IPS-20b (cell line): ENCODE measurements around the gene TELO2.

Source experiments
- H3K27ac ChIP-seq: one replicate; pipeline ENCODE4 v1.5.1; 2013; ENCODE audit warnings: low read length
- H3K27me3 ChIP-seq: 2 replicates; pipeline ENCODE4 v1.6.1; 2013; ENCODE audit warnings: mild to moderate bottlenecking, low read length, inconsistent platforms; ENCODE audit not compliant: insufficient read depth
- H3K36me3 ChIP-seq: 2 replicates; pipeline ENCODE4 v1.6.1; 2013; ENCODE audit warnings: low read depth, mild to moderate bottlenecking, inconsistent platforms, low read length, moderate library complexity; ENCODE audit not compliant: insufficient read depth
- H3K4me1 ChIP-seq: 2 replicates; pipeline ENCODE4 v1.6.1; 2013; ENCODE audit warnings: mild to moderate bottlenecking, control low read depth, inconsistent platforms, low read length, moderate library complexity; ENCODE audit not compliant: insufficient read depth
- H3K4me3 ChIP-seq: 2 replicates; pipeline ENCODE4 v1.5.1; 2013; ENCODE audit warnings: mild to moderate bottlenecking, low read length, inconsistent platforms
- H3K9ac ChIP-seq: 2 replicates; pipeline ENCODE4 v1.6.1; 2013; ENCODE audit warnings: low read depth, mild to moderate bottlenecking, inconsistent platforms, low read length, moderate library complexity
- H3K9me3 ChIP-seq: 2 replicates; pipeline ENCODE4 v1.6.1; 2013; ENCODE audit warnings: mild to moderate bottlenecking, low read depth, low read length, inconsistent platforms; ENCODE audit not compliant: insufficient read depth

TELO2 gene

GRCh38 chr16:1551166-1551565, 58.0 kb downstream of the TELO2 start:
- Histone ChIP-seq H3K27me3 (no peaks in the 10 kb centered on the region), H3K9ac (no peak overlapping the region), H3K9me3 (no peaks in the 10 kb centered on the region), H3K4me1 (no peaks in the 10 kb centered on the region), H3K36me3 (no peaks in the 10 kb centered on the region), H3K27ac (no peak overlapping the region), H3K4me3 (no peak overlapping the region)

- no peak overlapping the region for H3K9ac ChIP-seq
- H3K36me3 ChIP-seq = peaks cover under 1% of the 10 kb centered on the region; the same call in 1 of the 2 replicates
- no peaks in the 10 kb centered on the region for H3K9me3 ChIP-seq
- H3K27me3 ChIP-seq = no peaks in the 10 kb centered on the region
- no peak overlapping the region for H3K27ac ChIP-seq
- no peak overlapping the region for H3K4me3 ChIP-seq
- H3K4me1 ChIP-seq = no peaks in the 10 kb centered on the region
Observed at GRCh38 chr16:1552129-1552528, 59.0 kb downstream of the TELO2 start.

GRCh38 chr16:1553946-1554825, 61.0 kb downstream of the TELO2 start:
- no peaks in the 10 kb centered on the region for H3K27me3 ChIP-seq
- H3K36me3 ChIP-seq = peaks cover 10% of the 10 kb centered on the region
- H3K27ac ChIP-seq = no peak overlapping the region
- no peak overlapping the region for H3K9ac ChIP-seq
- H3K4me1 ChIP-seq = no peaks in the 10 kb centered on the region
- no peaks in the 10 kb centered on the region for H3K9me3 ChIP-seq
- H3K4me3 ChIP-seq = no peak overlapping the region

GRCh38 chr16:1554826-1555445, 61.8 kb downstream of the TELO2 start:
- Histone ChIP-seq H3K27ac (no peak overlapping the region), H3K27me3 (no peaks in the 10 kb centered on the region), H3K9ac (no peak overlapping the region), H3K9me3 (no peaks in the 10 kb centered on the region), H3K4me3 (no peak overlapping the region), H3K36me3 (peaks cover 16% of the 10 kb centered on the region), H3K4me1 (no peaks in the 10 kb centered on the region)

DNA sequence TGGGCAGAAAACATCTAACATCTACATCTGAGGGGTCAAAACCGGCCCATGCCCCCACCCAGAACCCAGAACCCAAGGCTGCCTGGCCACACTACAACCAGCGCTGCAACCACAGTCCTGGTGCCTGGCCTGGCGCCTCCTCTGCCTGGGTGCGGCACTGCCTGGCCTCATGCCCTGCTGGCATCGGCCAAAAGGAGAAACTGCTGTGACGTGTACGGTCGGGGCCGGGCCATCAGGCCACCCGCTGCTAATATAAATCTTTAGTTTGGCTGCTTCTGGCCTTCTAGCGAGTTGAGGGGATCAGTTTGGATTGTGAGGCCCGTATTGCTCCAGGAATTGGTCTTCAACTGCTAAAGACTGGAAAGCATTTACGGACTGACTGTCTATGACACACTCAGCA, 63.1 kb downstream of the TELO2 start:
- H3K4me1 ChIP-seq = no peaks in the 10 kb centered on the region
- H3K36me3 ChIP-seq = peaks cover 30% of the 10 kb centered on the region
- H3K9ac ChIP-seq = no peak overlapping the region

GRCh38 chr16:1557074-1557473, 63.9 kb downstream of the TELO2 start:
- no peak overlapping the region for H3K27ac ChIP-seq
- H3K4me3 ChIP-seq = no peak overlapping the region
- no peaks in the 10 kb centered on the region for H3K9me3 ChIP-seq
- H3K9ac ChIP-seq = no peak overlapping the region
- H3K27me3 ChIP-seq = no peaks in the 10 kb centered on the region
- peaks cover 38% of the 10 kb centered on the region for H3K36me3 ChIP-seq
- H3K4me1 ChIP-seq = no peaks in the 10 kb centered on the region

More for the DNA sequence above, 63.1 kb downstream of the TELO2 start:
- no peaks in the 10 kb centered on the region for H3K27me3 ChIP-seq
- H3K4me3 ChIP-seq = no peak overlapping the region
- H3K27ac ChIP-seq = no peak overlapping the region
- H3K9me3 ChIP-seq = no peaks in the 10 kb centered on the region

- Histone ChIP-seq H3K36me3 (peaks cover 38% of the 10 kb centered on the region), H3K9ac (no peak overlapping the region)
Observed at GRCh38 chr16:1557576-1557975, 64.4 kb downstream of the TELO2 start.

DNA sequence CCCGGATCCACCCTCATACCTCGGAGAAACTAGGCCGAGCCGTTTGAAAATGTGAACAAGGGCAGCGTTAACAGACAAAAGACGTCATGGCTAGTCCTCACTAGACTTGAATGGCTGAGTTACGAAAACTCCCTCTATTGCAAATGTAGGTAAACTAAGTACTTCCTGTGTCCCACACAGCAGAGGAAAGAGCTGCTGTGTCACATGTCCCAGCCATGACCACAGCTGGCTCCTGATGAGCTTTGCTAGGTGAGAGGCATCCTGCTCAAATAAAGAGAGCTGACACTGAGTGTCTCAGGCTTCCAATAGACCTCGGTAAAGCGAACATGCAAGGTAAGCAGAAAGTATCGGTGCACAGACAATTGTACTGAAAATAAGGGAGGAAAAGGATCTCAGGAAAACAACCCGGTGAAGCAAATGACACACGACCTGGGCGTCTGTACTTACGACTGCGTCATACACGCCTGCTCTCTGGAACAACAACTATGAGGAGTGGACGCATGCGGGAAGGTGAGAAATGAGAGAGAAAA, 66.4 kb downstream of the TELO2 start:
- Histone ChIP-seq H3K9ac (no peak overlapping the region), H3K27ac (no peak overlapping the region), H3K9me3 (no peaks in the 10 kb centered on the region), H3K4me3 (no peak overlapping the region), H3K4me1 (no peaks in the 10 kb centered on the region), H3K27me3 (no peaks in the 10 kb centered on the region), H3K36me3 (peaks cover 38% of the 10 kb centered on the region)

More at GRCh38 chr16:1557576-1557975, 64.4 kb downstream of the TELO2 start:
- Histone ChIP-seq H3K4me3 (no peak overlapping the region), H3K27me3 (no peaks in the 10 kb centered on the region), H3K27ac (no peak overlapping the region), H3K4me1 (no peaks in the 10 kb centered on the region), H3K9me3 (no peaks in the 10 kb centered on the region)
